Central memory CD8-positive, alpha-beta T cell (primary cell): ENCODE data around the gene PLA2G4E.

Experiments
- ATAC-seq: fragments of 150-1000 bp; cut with Tn5 transposase; replicated peaks from 2 replicates; pipeline ENCODE4 v1.10.0; 2022; ENCODE audit warnings: mild to moderate bottlenecking, moderate FRiP score, moderate number of reproducible peaks; ENCODE audit not compliant: poor library complexity, severe bottlenecking; ENCODE audit errors: extremely low read depth
- DNase-seq, 2 donors: peaks; one replicate each; pipeline ENCODE4 v3.0.0; 2021; ENCODE audit warnings: low spot score in 2 of 2
- H3K27ac Mint-ChIP-seq: one replicate; pipeline ENCODE4 v1.8.0; 2022; ENCODE audit warnings: low read depth, mild to moderate bottlenecking, moderate library complexity, mixed read lengths
- H3K27me3 Mint-ChIP-seq: one replicate; pipeline ENCODE4 v1.8.0; 2022; ENCODE audit warnings: mixed read lengths
- H3K36me3 Mint-ChIP-seq: one replicate; pipeline ENCODE4 v1.8.0; 2022; ENCODE audit warnings: mild to moderate bottlenecking, moderate library complexity, mixed read lengths; ENCODE audit not compliant: insufficient read depth
- H3K4me1 Mint-ChIP-seq: one replicate; pipeline ENCODE4 v1.8.0; 2022; ENCODE audit warnings: mixed read lengths
- H3K4me3 Mint-ChIP-seq: one replicate; pipeline ENCODE4 v1.8.0; 2022; ENCODE audit warnings: mild to moderate bottlenecking, moderate library complexity, mixed read lengths
- H3K9me3 Mint-ChIP-seq: one replicate; pipeline ENCODE4 v1.8.0; 2022; ENCODE audit warnings: mixed read lengths

The PLA2G4E gene

GRCh38 chr15:42020713-42021273 lies at the start of gene PLA2G4E:
Gene PLA2G4E, minus strand, starts transcription at chr15:42021042. Its CDS starts 12 bp downstream, at chr15:42021030.
- H3K4me3 Mint-ChIP-seq = no peak within 1 kb of the TSS
- peaks cover 16% of the 10 kb centered on the region for H3K27me3 Mint-ChIP-seq
- no peaks in the 10 kb centered on the region for H3K9me3 Mint-ChIP-seq
- peaks cover 3% of the 10 kb centered on the region for H3K36me3 Mint-ChIP-seq
- no peaks in the 10 kb centered on the region for H3K4me1 Mint-ChIP-seq
- no peak for DNase-seq
- H3K27ac Mint-ChIP-seq = no peak within 1 kb of the TSS
- ATAC-seq = no peak

GRCh38 chr15:42070279-42070975 lies 49.6 kb upstream of the PLA2G4E start:
- Mint-ChIP-seq H3K4me1 (peaks cover 7% of the 10 kb centered on the region), H3K36me3 (peaks cover 2% of the 10 kb centered on the region), H3K4me3 (no peak overlapping the region), H3K9me3 (peaks cover 5% of the 10 kb centered on the region), H3K27ac (no peak overlapping the region), H3K27me3 (peaks cover 37% of the 10 kb centered on the region)
- no peak for ATAC-seq
- no peak for DNase-seq

- H3K27ac Mint-ChIP-seq = no peak overlapping the region
- peaks cover 2% of the 10 kb centered on the region for H3K36me3 Mint-ChIP-seq
- peaks cover 41% of the 10 kb centered on the region for H3K27me3 Mint-ChIP-seq
- peaks cover 7% of the 10 kb centered on the region for H3K4me1 Mint-ChIP-seq
- ATAC-seq (no peak), DNase-seq (no peak)
- no peak overlapping the region for H3K4me3 Mint-ChIP-seq
- H3K9me3 Mint-ChIP-seq = peaks cover 5% of the 10 kb centered on the region
Observed at GRCh38 chr15:42069496-42070278, 48.8 kb upstream of the PLA2G4E start.

GRCh38 chr15:42069025-42069424 lies 48.2 kb upstream of the PLA2G4E start:
- ATAC-seq (no peak), DNase-seq (no peak)
- Mint-ChIP-seq H3K36me3 (peaks cover 2% of the 10 kb centered on the region), H3K27me3 (peaks cover 48% of the 10 kb centered on the region), H3K27ac (no peak overlapping the region), H3K9me3 (peaks cover 5% of the 10 kb centered on the region), H3K4me1 (peaks cover 7% of the 10 kb centered on the region), H3K4me3 (no peak overlapping the region)

- Mint-ChIP-seq H3K36me3 (peaks cover 2% of the 10 kb centered on the region), H3K9me3 (peaks cover 5% of the 10 kb centered on the region), H3K4me3 (no peak overlapping the region), H3K27me3 (peaks cover 52% of the 10 kb centered on the region), H3K27ac (no peak overlapping the region), H3K4me1 (peaks cover 7% of the 10 kb centered on the region)
- ATAC-seq = no peak
- DNase-seq = no peak
Observed at GRCh38 chr15:42068601-42069000, 47.8 kb upstream of the PLA2G4E start.

GRCh38 chr15:42066764-42067415 lies 46.0 kb upstream of the PLA2G4E start:
- Mint-ChIP-seq H3K4me1 (peaks cover 7% of the 10 kb centered on the region), H3K9me3 (peaks cover 5% of the 10 kb centered on the region), H3K27me3 (peaks cover 65% of the 10 kb centered on the region), H3K36me3 (peaks cover 2% of the 10 kb centered on the region), H3K27ac (no peak overlapping the region), H3K4me3 (no peak overlapping the region)
- ATAC-seq (no peak), DNase-seq (no peak)

- Mint-ChIP-seq H3K9me3 (peaks cover 5% of the 10 kb centered on the region), H3K27ac (no peak overlapping the region), H3K36me3 (peaks cover 2% of the 10 kb centered on the region), H3K4me3 (no peak overlapping the region), H3K27me3 (peaks cover 65% of the 10 kb centered on the region), H3K4me1 (peaks cover 7% of the 10 kb centered on the region)
- ATAC-seq (no peak), DNase-seq (no peak)
Observed at GRCh38 chr15:42065468-42065867, 44.6 kb upstream of the PLA2G4E start.

- Mint-ChIP-seq H3K4me3 (no peak overlapping the region), H3K27me3 (peaks cover 65% of the 10 kb centered on the region), H3K9me3 (peaks cover 5% of the 10 kb centered on the region), H3K4me1 (peaks cover 7% of the 10 kb centered on the region), H3K27ac (no peak overlapping the region), H3K36me3 (peaks cover 2% of the 10 kb centered on the region)
- ATAC-seq = no peak
- no peak for DNase-seq
Observed at GRCh38 chr15:42065033-42065432, 44.2 kb upstream of the PLA2G4E start.

GRCh38 chr15:42064271-42064670 lies 43.4 kb upstream of the PLA2G4E start:
- DNase-seq = no peak
- peaks cover 2% of the 10 kb centered on the region for H3K36me3 Mint-ChIP-seq
- H3K4me3 Mint-ChIP-seq = no peak overlapping the region
- H3K27me3 Mint-ChIP-seq = peaks cover 60% of the 10 kb centered on the region
- peaks cover 5% of the 10 kb centered on the region for H3K9me3 Mint-ChIP-seq
- H3K4me1 Mint-ChIP-seq = peaks cover 7% of the 10 kb centered on the region
- peak overlapping the region; percentile 30 for H3K27ac Mint-ChIP-seq
- no peak for ATAC-seq

- Mint-ChIP-seq H3K4me1 (peaks cover 7% of the 10 kb centered on the region), H3K27me3 (peaks cover 54% of the 10 kb centered on the region), H3K4me3 (no peak overlapping the region), H3K9me3 (peaks cover 5% of the 10 kb centered on the region), H3K36me3 (peaks cover 2% of the 10 kb centered on the region), H3K27ac (peak overlapping the region; percentile 30)
- DNase-seq (no peak), ATAC-seq (no peak)
Observed at GRCh38 chr15:42063122-42063848, 42.4 kb upstream of the PLA2G4E start.

- no peak for DNase-seq
- peaks cover 2% of the 10 kb centered on the region for H3K36me3 Mint-ChIP-seq
- peaks cover 56% of the 10 kb centered on the region for H3K27me3 Mint-ChIP-seq
- H3K4me3 Mint-ChIP-seq = no peak overlapping the region
- H3K27ac Mint-ChIP-seq = no peak overlapping the region
- peaks cover 7% of the 10 kb centered on the region for H3K4me1 Mint-ChIP-seq
- H3K9me3 Mint-ChIP-seq = peaks cover under 1% of the 10 kb centered on the region
- no peak for ATAC-seq
Observed at GRCh38 chr15:42062284-42062806, 41.5 kb upstream of the PLA2G4E start.

GRCh38 chr15:42060797-42061196 lies 40.0 kb upstream of the PLA2G4E start:
- Mint-ChIP-seq H3K27me3 (peaks cover 56% of the 10 kb centered on the region), H3K4me1 (peaks cover 6% of the 10 kb centered on the region), H3K9me3 (no peaks in the 10 kb centered on the region), H3K4me3 (no peak overlapping the region), H3K27ac (no peak overlapping the region), H3K36me3 (peaks cover 2% of the 10 kb centered on the region)
- no peak for ATAC-seq
- no peak for DNase-seq
